ENCODE results near the gene CACNA1C.

CACNA1C gene

DNA sequence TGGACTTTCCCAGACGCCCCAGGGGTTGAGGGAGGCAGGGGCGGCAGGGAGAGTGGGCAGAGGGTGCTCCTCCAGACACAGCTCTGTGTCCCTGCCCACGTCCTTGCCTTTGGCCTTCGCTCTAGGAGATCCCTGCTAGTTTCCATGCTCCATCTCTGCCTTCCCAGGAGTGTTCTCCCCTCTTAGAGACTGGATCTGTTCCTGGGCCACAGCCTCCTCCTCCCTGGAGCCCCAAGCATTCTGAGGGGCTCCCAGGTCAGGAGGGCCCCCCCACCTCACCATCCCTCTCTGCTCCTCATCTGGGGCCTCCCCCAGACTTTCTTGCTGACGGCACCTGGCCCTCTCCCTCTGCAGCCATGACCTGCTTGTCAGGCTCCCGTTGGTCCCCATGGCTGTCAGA lies 526.0 kb downstream of the CACNA1C start:
- no peaks in the 10 kb centered on the region for H3K4me1 ChIP-seq (ENCODE audit: insufficient read depth, low read length)
- no peak for ATAC-seq (ENCODE audit: insufficient read depth, low read depth)
- H3K27ac ChIP-seq (ENCODE audit: low read length), result no peak overlapping the region
- TF ChIP-seq EZH2 (IDR thresholded peaks at IDR 0.05; ENCODE audit: borderline replicate concordance, low read depth, low read length, severe bottlenecking), result no peak
- TF ChIP-seq, protein P1, sequence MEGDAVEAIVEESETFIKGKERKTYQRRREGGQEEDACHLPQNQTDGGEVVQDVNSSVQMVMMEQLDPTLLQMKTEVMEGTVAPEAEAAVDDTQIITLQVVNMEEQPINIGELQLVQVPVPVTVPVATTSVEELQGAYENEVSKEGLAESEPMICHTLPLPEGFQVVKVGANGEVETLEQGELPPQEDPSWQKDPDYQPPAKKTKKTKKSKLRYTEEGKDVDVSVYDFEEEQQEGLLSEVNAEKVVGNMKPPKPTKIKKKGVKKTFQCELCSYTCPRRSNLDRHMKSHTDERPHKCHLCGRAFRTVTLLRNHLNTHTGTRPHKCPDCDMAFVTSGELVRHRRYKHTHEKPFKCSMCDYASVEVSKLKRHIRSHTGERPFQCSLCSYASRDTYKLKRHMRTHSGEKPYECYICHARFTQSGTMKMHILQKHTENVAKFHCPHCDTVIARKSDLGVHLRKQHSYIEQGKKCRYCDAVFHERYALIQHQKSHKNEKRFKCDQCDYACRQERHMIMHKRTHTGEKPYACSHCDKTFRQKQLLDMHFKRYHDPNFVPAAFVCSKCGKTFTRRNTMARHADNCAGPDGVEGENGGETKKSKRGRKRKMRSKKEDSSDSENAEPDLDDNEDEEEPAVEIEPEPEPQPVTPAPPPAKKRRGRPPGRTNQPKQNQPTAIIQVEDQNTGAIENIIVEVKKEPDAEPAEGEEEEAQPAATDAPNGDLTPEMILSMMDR (IDR thresholded peaks at IDR 0.05; ENCODE audit: borderline replicate concordance, extremely low read depth, low read length, poor library complexity, severe bottlenecking), result no peak
- no peaks in the 10 kb centered on the region for H3K36me3 ChIP-seq (ENCODE audit: insufficient read depth, low read length)
- H4K20me1 ChIP-seq (ENCODE audit: insufficient read depth, low read length), result 0 out of 2 replicates have a peak, but pooled peaks cover 2% of the 10 kb centered on the region
- no peak overlapping the region for H2AFZ ChIP-seq (ENCODE audit: low read depth, low read length)
- DNase-seq, result no peak
- no peaks in the 10 kb centered on the region for H3K79me2 ChIP-seq (ENCODE audit: insufficient read depth, low read length)
- no peak overlapping the region for H3K4me3 ChIP-seq (ENCODE audit: low read depth in 1 of 2, low read length in 2 of 2)
- H3K4me2 ChIP-seq (ENCODE audit: insufficient read depth, low read length), result no peak overlapping the region
- no peak overlapping the region for H3K9ac ChIP-seq (ENCODE audit: low read depth, low read length)
- H3K9me3 ChIP-seq (ENCODE audit: insufficient read depth, low read length, severe bottlenecking), result no peaks in the 10 kb centered on the region
- peaks cover 14% of the 10 kb centered on the region for H3K27me3 ChIP-seq (ENCODE audit: insufficient read depth, low read length, poor library complexity)

- Histone ChIP-seq H3K27me3 (ENCODE audit: insufficient read depth, low read length, poor library complexity) (peaks cover 16% of the 10 kb centered on the region), H3K36me3 (ENCODE audit: insufficient read depth, low read length) (no peaks in the 10 kb centered on the region), H3K9me3 (ENCODE audit: insufficient read depth, low read length, severe bottlenecking) (no peaks in the 10 kb centered on the region), H3K79me2 (ENCODE audit: insufficient read depth, low read length) (no peaks in the 10 kb centered on the region), H3K4me3 (ENCODE audit: low read depth in 1 of 2, low read length in 2 of 2) (no peak overlapping the region), H3K27ac (ENCODE audit: low read length) (no peak overlapping the region), H2AFZ (ENCODE audit: low read depth, low read length) (no peak overlapping the region), H4K20me1 (ENCODE audit: insufficient read depth, low read length) (0 out of 2 replicates have a peak, but pooled peaks cover 2% of the 10 kb centered on the region), H3K4me2 (ENCODE audit: insufficient read depth, low read length) (no peak overlapping the region), H3K4me1 (ENCODE audit: insufficient read depth, low read length) (no peaks in the 10 kb centered on the region), H3K9ac (ENCODE audit: low read depth, low read length) (no peak overlapping the region)
- no peak for ATAC-seq (ENCODE audit: insufficient read depth, low read depth)
- DNase-seq, result no peak
- no peak for TF ChIP-seq EZH2 (IDR thresholded peaks at IDR 0.05; ENCODE audit: borderline replicate concordance, low read depth, low read length, severe bottlenecking)
- TF ChIP-seq, protein P1 (IDR thresholded peaks at IDR 0.05; ENCODE audit: borderline replicate concordance, extremely low read depth, low read length, poor library complexity, severe bottlenecking), result no peak
These were observed 528.0 kb downstream of the CACNA1C start for GRCh38 chr12:2580821-2581220.

DNA sequence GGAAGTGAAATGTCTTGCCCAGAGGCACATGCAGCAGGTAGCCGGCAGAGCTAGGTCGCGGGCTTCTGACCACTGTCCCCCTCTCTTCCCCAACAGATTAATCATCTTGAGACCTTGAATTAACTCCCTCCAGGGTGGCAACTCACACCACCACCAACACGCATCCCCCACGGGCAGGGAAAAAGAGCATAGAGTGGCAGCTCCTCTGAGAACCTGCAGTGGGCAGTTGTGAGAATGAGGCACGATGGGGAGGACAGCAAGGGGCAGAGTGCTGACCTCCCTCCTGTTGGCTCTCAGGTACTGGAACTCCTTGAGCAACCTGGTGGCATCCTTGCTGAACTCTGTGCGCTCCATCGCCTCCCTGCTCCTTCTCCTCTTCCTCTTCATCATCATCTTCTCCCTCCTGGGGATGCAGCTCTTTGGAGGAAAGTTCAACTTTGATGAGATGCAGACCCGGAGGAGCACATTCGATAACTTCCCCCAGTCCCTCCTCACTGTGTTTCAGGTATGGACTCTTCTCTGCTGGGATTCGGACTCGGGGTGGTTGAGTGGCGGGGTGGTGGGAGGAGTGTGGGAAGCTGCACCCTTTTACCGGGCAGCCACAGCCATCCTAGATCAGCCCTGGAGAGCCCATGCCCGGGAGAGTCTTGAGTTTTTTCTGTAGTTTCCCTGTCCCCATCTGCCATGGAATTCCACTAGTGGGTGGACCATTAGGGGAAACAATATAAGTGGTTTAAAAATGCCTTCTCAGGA lies 528.7 kb downstream of the CACNA1C start:
- ATAC-seq (ENCODE audit: insufficient read depth, low read depth), result no peak
- Histone ChIP-seq H3K36me3 (ENCODE audit: insufficient read depth, low read length) (no peaks in the 10 kb centered on the region), H3K27ac (ENCODE audit: low read length) (no peak overlapping the region), H3K4me1 (ENCODE audit: insufficient read depth, low read length) (no peaks in the 10 kb centered on the region), H3K79me2 (ENCODE audit: insufficient read depth, low read length) (no peaks in the 10 kb centered on the region), H3K4me2 (ENCODE audit: insufficient read depth, low read length) (no peak overlapping the region), H3K9ac (ENCODE audit: low read depth, low read length) (no peak overlapping the region), H3K9me3 (ENCODE audit: insufficient read depth, low read length, severe bottlenecking) (no peaks in the 10 kb centered on the region), H3K27me3 (ENCODE audit: insufficient read depth, low read length, poor library complexity) (peaks cover 22% of the 10 kb centered on the region), H2AFZ (ENCODE audit: low read depth, low read length) (no peak overlapping the region), H4K20me1 (ENCODE audit: insufficient read depth, low read length) (0 out of 2 replicates have a peak, but pooled peaks cover 2% of the 10 kb centered on the region), H3K4me3 (ENCODE audit: low read depth in 1 of 2, low read length in 2 of 2) (no peak overlapping the region)
- TF ChIP-seq EZH2 (IDR thresholded peaks at IDR 0.05; ENCODE audit: borderline replicate concordance, low read depth, low read length, severe bottlenecking), result no peak
- TF ChIP-seq, protein P1 (IDR thresholded peaks at IDR 0.05; ENCODE audit: borderline replicate concordance, extremely low read depth, low read length, poor library complexity, severe bottlenecking), result no peak
- no peak for DNase-seq

Measured in DND-41 (cell line).